ENCODE data around the gene MAFB. TPM values are rescaled to one million over a fixed set of nuclear protein-coding genes. Genes with fewer than 3 reads are reported as not detected.

Gene MAFB
- polyA plus RNA-seq, 1 donor, result 8.8 TPM

GRCh38 chr20:40663304-40663790 is 25.7 kb downstream of the MAFB start:
- WGBS (ENCODE audit: insufficient coverage, low lambda C conversion rate), result no CpG with 5 or more reads among the region's 9 CpGs
- DNase-seq, result no peak

GRCh38 chr20:40659567-40659966 is 29.5 kb downstream of the MAFB start:
- H3K27ac ChIP-seq (ENCODE audit: low read length), result no peak overlapping the region
- no peaks in the 10 kb centered on the region for H3K9me3 ChIP-seq (ENCODE audit: control insufficient read depth, low read depth, low read length)
- 100% methylated on average over 1 of the region's 3 CpGs for WGBS (ENCODE audit: insufficient coverage, low lambda C conversion rate)
- H3K4me3 ChIP-seq (ENCODE audit: low read length), result no peak overlapping the region
- H3K27me3 ChIP-seq (ENCODE audit: control insufficient read depth, insufficient read depth, low read length), result no peaks in the 10 kb centered on the region
- H3K4me1 ChIP-seq (ENCODE audit: control insufficient read depth, insufficient read depth, low read length), result no peaks in the 10 kb centered on the region
- no peak for DNase-seq
- no peaks in the 10 kb centered on the region for H3K36me3 ChIP-seq (ENCODE audit: control insufficient read depth, insufficient read depth, low read length)

More at GRCh38 chr20:40663304-40663790, 25.7 kb downstream of the MAFB start:
- Histone ChIP-seq H3K36me3 (ENCODE audit: control insufficient read depth, insufficient read depth, low read length) (no peaks in the 10 kb centered on the region), H3K27me3 (ENCODE audit: control insufficient read depth, insufficient read depth, low read length) (no peaks in the 10 kb centered on the region), H3K9me3 (ENCODE audit: control insufficient read depth, low read depth, low read length) (no peaks in the 10 kb centered on the region), H3K4me1 (ENCODE audit: control insufficient read depth, insufficient read depth, low read length) (peaks cover 3% of the 10 kb centered on the region), H3K4me3 (ENCODE audit: low read length) (no peak overlapping the region), H3K27ac (ENCODE audit: low read length) (no peak overlapping the region)

DNA sequence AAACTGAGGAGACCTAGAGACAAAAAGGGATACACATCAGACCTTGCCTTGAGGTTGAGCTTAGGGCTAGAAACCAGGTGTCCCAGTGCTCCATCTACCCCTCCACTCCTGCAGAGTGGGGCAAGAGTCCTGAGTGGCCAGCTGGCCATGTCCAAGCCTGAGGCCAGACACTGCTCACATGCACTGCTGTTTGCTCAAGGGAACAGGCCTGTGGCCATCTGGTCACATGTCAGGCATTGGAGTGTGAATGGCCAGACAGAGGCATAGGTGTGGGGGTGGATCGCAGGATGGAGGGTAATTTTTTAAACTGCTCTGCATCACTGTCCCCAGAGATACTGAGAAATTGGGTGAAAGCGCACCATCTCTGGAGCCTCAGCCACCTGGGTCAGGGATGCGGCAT is 30.5 kb downstream of the MAFB start:
- no peak for DNase-seq
- Histone ChIP-seq H3K4me3 (ENCODE audit: low read length) (no peak overlapping the region), H3K4me1 (ENCODE audit: control insufficient read depth, insufficient read depth, low read length) (no peaks in the 10 kb centered on the region), H3K27me3 (ENCODE audit: control insufficient read depth, insufficient read depth, low read length) (no peaks in the 10 kb centered on the region), H3K27ac (ENCODE audit: low read length) (no peak overlapping the region), H3K36me3 (ENCODE audit: control insufficient read depth, insufficient read depth, low read length) (no peaks in the 10 kb centered on the region), H3K9me3 (ENCODE audit: control insufficient read depth, low read depth, low read length) (no peaks in the 10 kb centered on the region)
- WGBS (ENCODE audit: insufficient coverage, low lambda C conversion rate), result no CpG with 5 or more reads among the region's 3 CpGs

DNA sequence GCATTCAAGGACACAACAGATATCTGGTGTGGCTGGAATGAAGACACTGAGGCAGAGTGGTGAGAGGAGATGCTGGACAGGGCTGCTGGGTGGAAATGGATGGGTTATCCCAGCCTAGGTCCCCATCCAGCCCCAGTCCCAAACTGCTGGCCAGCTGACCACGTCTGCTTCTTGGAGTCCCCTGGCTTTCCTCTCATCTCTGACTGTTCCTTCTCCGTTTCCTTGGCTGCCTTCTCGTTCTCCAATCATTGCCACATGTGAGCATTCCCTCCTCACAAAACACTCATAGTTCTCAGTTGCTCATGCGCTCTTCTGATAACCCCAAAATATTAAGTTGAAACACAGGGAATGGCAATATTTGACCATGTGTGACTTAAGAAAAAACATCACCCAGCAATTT is 31.5 kb downstream of the MAFB start:
- DNase-seq, result no peak
- Histone ChIP-seq H3K27ac (ENCODE audit: low read length) (no peak overlapping the region), H3K27me3 (ENCODE audit: control insufficient read depth, insufficient read depth, low read length) (no peaks in the 10 kb centered on the region), H3K4me1 (ENCODE audit: control insufficient read depth, insufficient read depth, low read length) (no peaks in the 10 kb centered on the region), H3K9me3 (ENCODE audit: control insufficient read depth, low read depth, low read length) (no peaks in the 10 kb centered on the region), H3K36me3 (ENCODE audit: control insufficient read depth, insufficient read depth, low read length) (no peaks in the 10 kb centered on the region), H3K4me3 (ENCODE audit: low read length) (no peak overlapping the region)
- WGBS (ENCODE audit: insufficient coverage, low lambda C conversion rate), result no CpG with 5 or more reads among the region's 4 CpGs

GRCh38 chr20:40655451-40655850 is 33.6 kb downstream of the MAFB start:
- Histone ChIP-seq H3K27ac (ENCODE audit: low read length) (no peak overlapping the region), H3K4me1 (ENCODE audit: control insufficient read depth, insufficient read depth, low read length) (no peaks in the 10 kb centered on the region), H3K9me3 (ENCODE audit: control insufficient read depth, low read depth, low read length) (no peaks in the 10 kb centered on the region), H3K4me3 (ENCODE audit: low read length) (no peak overlapping the region), H3K27me3 (ENCODE audit: control insufficient read depth, insufficient read depth, low read length) (peaks cover 2% of the 10 kb centered on the region), H3K36me3 (ENCODE audit: control insufficient read depth, insufficient read depth, low read length) (no peaks in the 10 kb centered on the region)
- DNase-seq, result no peak
- WGBS (ENCODE audit: insufficient coverage, low lambda C conversion rate), result no CpG with 5 or more reads among the region's 6 CpGs

DNA sequence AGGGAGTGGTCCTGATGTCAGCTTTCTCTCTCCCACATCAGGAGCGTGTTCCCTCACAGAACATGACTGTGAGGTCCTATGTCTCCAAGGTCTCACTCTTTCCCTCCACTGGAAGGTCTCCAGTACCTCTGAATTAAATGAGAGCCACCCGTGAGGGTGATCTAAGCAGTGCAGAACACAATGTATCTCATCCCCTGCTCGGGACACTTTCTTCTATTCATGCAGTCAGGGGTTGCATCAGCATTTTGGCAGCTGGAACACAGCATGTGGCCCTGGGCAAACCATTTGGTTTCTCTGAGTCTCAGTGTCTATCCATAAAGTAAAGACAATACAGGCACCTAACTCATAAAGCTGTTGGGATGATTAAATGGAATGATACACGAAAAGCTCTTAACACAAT is 34.2 kb downstream of the MAFB start:
- no peaks in the 10 kb centered on the region for H3K4me1 ChIP-seq (ENCODE audit: control insufficient read depth, insufficient read depth, low read length)
- H3K4me3 ChIP-seq (ENCODE audit: low read length), result no peak overlapping the region
- WGBS (ENCODE audit: insufficient coverage, low lambda C conversion rate), result 100% methylated on average over 1 of the region's 4 CpGs
- no peaks in the 10 kb centered on the region for H3K36me3 ChIP-seq (ENCODE audit: control insufficient read depth, insufficient read depth, low read length)
- H3K27me3 ChIP-seq (ENCODE audit: control insufficient read depth, insufficient read depth, low read length), result peaks cover 6% of the 10 kb centered on the region
- no peak overlapping the region for H3K27ac ChIP-seq (ENCODE audit: low read length)
- DNase-seq, result no peak
- no peaks in the 10 kb centered on the region for H3K9me3 ChIP-seq (ENCODE audit: control insufficient read depth, low read depth, low read length)

GRCh38 chr20:40652441-40652987 is 36.5 kb downstream of the MAFB start:
- Histone ChIP-seq H3K27ac (ENCODE audit: low read length) (no peak overlapping the region), H3K4me3 (ENCODE audit: low read length) (no peak overlapping the region), H3K4me1 (ENCODE audit: control insufficient read depth, insufficient read depth, low read length) (no peaks in the 10 kb centered on the region), H3K27me3 (ENCODE audit: control insufficient read depth, insufficient read depth, low read length) (peaks cover 6% of the 10 kb centered on the region), H3K36me3 (ENCODE audit: control insufficient read depth, insufficient read depth, low read length) (no peaks in the 10 kb centered on the region), H3K9me3 (ENCODE audit: control insufficient read depth, low read depth, low read length) (no peaks in the 10 kb centered on the region)
- no peak for DNase-seq
- WGBS (ENCODE audit: insufficient coverage, low lambda C conversion rate), result no CpG with 5 or more reads among the region's 8 CpGs

- H3K27ac ChIP-seq (ENCODE audit: low read length), result no peak overlapping the region
- H3K9me3 ChIP-seq (ENCODE audit: control insufficient read depth, low read depth, low read length), result no peaks in the 10 kb centered on the region
- H3K4me1 ChIP-seq (ENCODE audit: control insufficient read depth, insufficient read depth, low read length), result no peaks in the 10 kb centered on the region
- no peak for DNase-seq
- no peak overlapping the region for H3K4me3 ChIP-seq (ENCODE audit: low read length)
- no CpG with 5 or more reads among the region's 2 CpGs for WGBS (ENCODE audit: insufficient coverage, low lambda C conversion rate)
- no peaks in the 10 kb centered on the region for H3K36me3 ChIP-seq (ENCODE audit: control insufficient read depth, insufficient read depth, low read length)
- H3K27me3 ChIP-seq (ENCODE audit: control insufficient read depth, insufficient read depth, low read length), result peaks cover 6% of the 10 kb centered on the region
Measured at GRCh38 chr20:40651151-40651550, 37.9 kb downstream of the MAFB start.

- Histone ChIP-seq H3K4me1 (ENCODE audit: control insufficient read depth, insufficient read depth, low read length) (no peaks in the 10 kb centered on the region), H3K27me3 (ENCODE audit: control insufficient read depth, insufficient read depth, low read length) (peaks cover 6% of the 10 kb centered on the region), H3K36me3 (ENCODE audit: control insufficient read depth, insufficient read depth, low read length) (no peaks in the 10 kb centered on the region), H3K9me3 (ENCODE audit: control insufficient read depth, low read depth, low read length) (no peaks in the 10 kb centered on the region), H3K27ac (ENCODE audit: low read length) (no peak overlapping the region), H3K4me3 (ENCODE audit: low read length) (no peak overlapping the region)
- WGBS (ENCODE audit: insufficient coverage, low lambda C conversion rate), result no CpG with 5 or more reads among the region's 4 CpGs
- no peak for DNase-seq
Measured at GRCh38 chr20:40650707-40651106, 38.3 kb downstream of the MAFB start.

- Histone ChIP-seq H3K9me3 (ENCODE audit: control insufficient read depth, low read depth, low read length) (no peaks in the 10 kb centered on the region), H3K27ac (ENCODE audit: low read length) (no peak overlapping the region), H3K4me1 (ENCODE audit: control insufficient read depth, insufficient read depth, low read length) (no peaks in the 10 kb centered on the region), H3K36me3 (ENCODE audit: control insufficient read depth, insufficient read depth, low read length) (no peaks in the 10 kb centered on the region), H3K27me3 (ENCODE audit: control insufficient read depth, insufficient read depth, low read length) (peaks cover 6% of the 10 kb centered on the region), H3K4me3 (ENCODE audit: low read length) (no peak overlapping the region)
- no peak for DNase-seq
- no CpG with 5 or more reads among the region's 6 CpGs for WGBS (ENCODE audit: insufficient coverage, low lambda C conversion rate)
Measured at GRCh38 chr20:40648210-40649072, 40.6 kb downstream of the MAFB start.

Data from large intestine (tissue), 3 donors.